Middle frontal gyrus (tissue), 1 donor: ENCODE data around the gene ZNF326.

Experiments
- DNase-seq: peaks from one replicate; pipeline ENCODE4 v3.0.0-alpha.2; 2015; ENCODE audit warnings: low spot score; ENCODE audit errors: extremely low spot score

ZNF326 gene

GRCh38 chr1:90074137-90074536 is 79.2 kb downstream of the ZNF326 start:
- DNase-seq = no peak

- DNase-seq = no peak
Measured at GRCh38 chr1:90074566-90074965, 79.7 kb downstream of the ZNF326 start.

GRCh38 chr1:90074970-90075391 is 80.1 kb downstream of the ZNF326 start:
- no peak for DNase-seq

DNA sequence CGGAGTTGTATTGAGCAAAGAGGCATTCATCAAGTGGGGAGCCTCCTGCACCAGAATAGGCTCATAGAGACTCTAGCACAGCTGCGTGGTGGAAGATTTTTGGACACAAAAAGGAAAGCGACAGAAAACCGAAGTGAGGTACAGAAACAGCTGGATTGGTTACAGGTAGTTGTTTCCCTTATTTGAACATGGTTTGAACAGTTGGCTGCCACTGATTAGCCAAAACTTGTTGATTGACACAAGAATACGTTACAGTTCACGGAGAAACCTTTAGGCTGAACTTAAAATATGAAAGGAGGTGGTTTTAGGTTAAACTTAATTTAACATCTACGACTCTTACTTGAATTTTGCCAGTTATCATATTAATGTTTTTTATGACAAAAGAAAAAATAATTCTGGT is 89.1 kb downstream of the ZNF326 start:
- no peak for DNase-seq
